ENCODE results near the gene CLK3. TPM values are rescaled to one million over a fixed set of nuclear protein-coding genes. Genes with fewer than 3 reads are reported as not detected.

CLK3 gene
- polyA plus RNA-seq, 1 of the 3 experiments (the other 2 are of a cell fraction): 67.7 TPM

GRCh38 chr15:74632601-74633000 lies 17.0 kb downstream of the CLK3 start (continued):
- TF ChIP-seq YY1 (IDR thresholded peaks at IDR 0.05; ENCODE audit: low read depth): no peak

- WGBS (ENCODE audit: low lambda C conversion rate): 61% methylated on average over 2 of the region's 2 CpGs
- Histone ChIP-seq H2AFZ (ENCODE audit: low read depth) (no peak overlapping the region), H3K79me2 (ENCODE audit: insufficient read depth) (no peaks in the 10 kb centered on the region), H3K9ac (no peak overlapping the region), H3K9me2 (no peaks in the 10 kb centered on the region), H3K4me3 (ENCODE audit: low read depth in 2 of 2, low read length in 1 of 2) (no peak overlapping the region), H3K27me3 (ENCODE audit: insufficient read depth) (no peaks in the 10 kb centered on the region), H3K4me1 (ENCODE audit: control insufficient read depth in 1 of 2, insufficient read depth in 2 of 2, low read depth in 1 of 2, low read length in 1 of 2) (no peaks in the 10 kb centered on the region), H3F3A (replicated peaks; ENCODE audit: insufficient read depth) (peaks cover 9% of the 10 kb centered on the region), H3K4me2 (no peak overlapping the region), H3K36me3 (replicated peaks in 1 of 2; ENCODE audit: control insufficient read depth in 1 of 2, insufficient read depth in 2 of 2, low read length in 1 of 2) (peaks cover 9 to 78% of the 10 kb centered on the region in 2 experiments), H3K27ac (ENCODE audit: low read depth in 2 of 2, low read length in 1 of 2) (no peak overlapping the region), H4K20me1 (ENCODE audit: insufficient read depth) (peaks cover 45% of the 10 kb centered on the region), H3K9me3 (no peaks in the 10 kb centered on the region)
- TF ChIP-seq CTCF (IDR thresholded peaks at IDR 0.05) (no peak), TCF12 (IDR thresholded peaks at IDR 0.05) (no peak), FOSL2 (IDR thresholded peaks at IDR 0.05; ENCODE audit: borderline replicate concordance, low read depth) (no peak), ZBTB33 (IDR thresholded peaks at IDR 0.05; ENCODE audit: borderline replicate concordance, low read depth) (no peak)
- ChIA-PET CTCF (interaction anchor here (0.7 to 39.4 kb wide), 15 partner anchors 12 to 317 kb away, joined by 3 to 1109 read pairs (median 9); partner anchors contain the start of genes CLK3 and CSK), POLR2A (interaction anchor here (3.4 kb wide), 1 partner anchor 135 kb away, joined by 15 read pairs; no protein-coding TSS in a partner anchor)
- DNase-seq: no peak
These were observed 18.1 kb downstream of the CLK3 start for GRCh38 chr15:74633781-74634180.

- Histone ChIP-seq H3K4me1 (ENCODE audit: control insufficient read depth in 1 of 2, insufficient read depth in 2 of 2, low read depth in 1 of 2, low read length in 1 of 2) (no peaks in the 10 kb centered on the region), H3K9me3 (no peaks in the 10 kb centered on the region)
These were observed 19.6 kb downstream of the CLK3 start for GRCh38 chr15:74635228-74635627.

More at GRCh38 chr15:74635228-74635627, 19.6 kb downstream of the CLK3 start:
- Histone ChIP-seq H2AFZ (ENCODE audit: low read depth) (no peak overlapping the region), H3K9ac (no peak overlapping the region), H3K4me2 (no peak overlapping the region), H3K27ac (ENCODE audit: low read depth in 2 of 2, low read length in 1 of 2) (no peak overlapping the region), H3K4me3 (ENCODE audit: low read depth in 2 of 2, low read length in 1 of 2) (no peak overlapping the region), H3K36me3 (replicated peaks in 1 of 2; ENCODE audit: control insufficient read depth in 1 of 2, insufficient read depth in 2 of 2, low read length in 1 of 2) (peaks cover 14 to 76% of the 10 kb centered on the region in 2 experiments), H3K27me3 (ENCODE audit: insufficient read depth) (no peaks in the 10 kb centered on the region), H4K20me1 (ENCODE audit: insufficient read depth) (peaks cover 43% of the 10 kb centered on the region), H3K9me2 (no peaks in the 10 kb centered on the region), H3K79me2 (ENCODE audit: insufficient read depth) (no peaks in the 10 kb centered on the region), H3F3A (replicated peaks; ENCODE audit: insufficient read depth) (peaks cover 9% of the 10 kb centered on the region)
- peak; percentile 74 for DNase-seq
- 16% methylated on average over 5 of the region's 5 CpGs for WGBS (ENCODE audit: low lambda C conversion rate)
- ChIA-PET CTCF (interaction anchor here (0.6 to 39.4 kb wide), 52 partner anchors 8 to 339 kb away, joined by 3 to 1109 read pairs (median 3); partner anchors contain the start of genes CLK3, CPLX3, CSK and CYP1A1), POLR2A (interaction anchor here (3.4 kb wide), 1 partner anchor 133 kb away, joined by 15 read pairs; no protein-coding TSS in a partner anchor)
- TF ChIP-seq CTCF (IDR thresholded peaks at IDR 0.05): peak; percentile 92
- no peak for TF ChIP-seq USF1 (IDR thresholded peaks at IDR 0.05; ENCODE audit: borderline replicate concordance, low read depth)
- peak; percentile 87 for TF ChIP-seq SMC3 (IDR thresholded peaks at IDR 0.05; ENCODE audit: low read depth, low read length)
- TF ChIP-seq RAD21 (IDR thresholded peaks at IDR 0.05; ENCODE audit: low read length): peak; percentile 94

Measured in SK-N-SH (cell line).